Ovary (tissue), 3 donors: ENCODE data around the gene CTBP1.

Experiments used
- CTCF ChIP-seq, 3 donors: fragments of 450-650 bp in 2 of 3; fragments of 200-600 bp in 1 of 3; IDR thresholded peaks; one replicate each; pipeline versions ENCODE4 v1.5.1 to v1.8.0; 2016 to 2022; ENCODE audit warnings: antibody characterized with exemption in 3 of 3, mild to moderate bottlenecking in 1 of 3
- EP300 ChIP-seq: sonication (generic); formaldehyde crosslinking; IDR thresholded peaks from one replicate; pipeline ENCODE4 v1.6.1; 2017; ENCODE audit warnings: antibody characterized with exemption
- POLR2A ChIP-seq: fragments of 450-650 bp; IDR thresholded peaks from one replicate; pipeline ENCODE4 v1.6.1; 2017; ENCODE audit warnings: antibody characterized with exemption, mild to moderate bottlenecking, moderate library complexity
- donor health status: DM: no; HTN: no; CAD: no.

DNA sequence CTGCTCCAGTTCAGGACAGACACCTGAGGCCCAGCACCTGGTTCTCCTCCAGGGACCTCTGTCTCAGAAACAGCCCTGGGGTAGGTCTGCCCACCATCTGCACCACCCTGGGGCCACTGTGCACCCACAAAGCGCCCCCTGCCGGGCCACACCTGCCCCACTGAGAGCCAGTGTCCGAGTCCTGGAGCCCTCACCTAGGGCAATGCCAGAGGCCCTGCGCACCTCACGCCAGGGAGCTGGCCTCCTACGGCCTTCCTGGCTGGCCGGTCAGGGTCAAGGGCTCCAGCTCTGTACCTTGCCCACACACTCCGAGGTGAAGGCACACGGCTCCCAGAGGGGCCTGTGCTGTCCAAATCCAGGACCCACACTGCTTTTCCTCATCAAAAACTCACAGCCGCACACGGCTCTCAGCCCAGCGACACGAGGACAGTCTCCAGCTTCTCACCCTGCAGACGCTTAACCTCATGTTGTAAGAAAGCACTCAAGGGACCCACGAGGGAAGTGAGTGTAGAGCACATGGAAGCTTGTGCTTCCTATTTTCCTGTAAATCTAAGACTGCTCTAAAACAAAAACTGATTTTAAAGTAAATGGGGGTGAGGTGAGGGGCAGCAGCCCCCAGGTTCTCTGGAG is 5.4 kb downstream of the CTBP1 start:
- TF ChIP-seq CTCF (IDR thresholded peaks at IDR 0.05) (no peak), POLR2A (no peak), EP300 (no peak)
